ENCODE results near the gene RTP5.

DNA sequence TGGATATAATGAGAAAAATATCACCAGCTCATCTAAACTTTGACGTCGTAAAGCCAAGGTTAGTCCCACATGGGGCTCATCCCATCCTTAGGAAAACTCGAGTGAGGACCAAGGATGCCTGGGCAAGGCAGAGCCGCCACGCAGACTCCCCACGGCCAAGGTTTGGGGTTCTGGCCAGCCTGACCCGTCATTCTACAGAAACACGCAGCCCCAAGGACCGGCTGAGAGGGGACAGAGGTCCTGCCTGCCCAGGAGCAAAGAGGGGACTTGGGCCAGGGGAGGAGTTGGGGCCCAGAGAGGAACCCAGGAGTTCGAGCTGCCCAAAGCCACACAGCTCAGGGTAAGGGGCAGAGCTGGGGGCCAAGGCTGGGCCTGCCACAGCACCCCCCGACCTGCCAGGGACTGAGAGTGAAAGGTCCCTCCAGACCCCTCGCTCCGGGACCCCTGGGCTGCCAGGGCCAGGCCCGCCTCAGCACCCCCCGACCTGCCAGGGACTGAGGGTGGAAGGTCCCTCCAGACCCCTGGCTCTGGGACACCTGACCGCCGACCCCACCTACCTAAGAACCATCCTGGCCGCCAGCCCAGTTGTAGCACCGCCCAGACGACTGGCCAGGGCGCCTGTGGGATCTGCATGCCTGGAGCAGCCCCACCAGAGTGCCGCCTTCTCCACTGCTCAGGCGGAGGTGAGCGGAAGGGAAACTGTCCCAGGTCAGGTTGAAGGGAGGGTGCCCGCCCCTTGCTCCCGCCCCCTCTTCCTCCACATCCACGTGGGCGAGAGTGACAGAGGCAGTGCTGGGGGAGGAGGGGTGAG, 11.1 kb upstream of the RTP5 start, which contains the start of gene PDCD1:
- TF ChIP-seq, protein P1, sequence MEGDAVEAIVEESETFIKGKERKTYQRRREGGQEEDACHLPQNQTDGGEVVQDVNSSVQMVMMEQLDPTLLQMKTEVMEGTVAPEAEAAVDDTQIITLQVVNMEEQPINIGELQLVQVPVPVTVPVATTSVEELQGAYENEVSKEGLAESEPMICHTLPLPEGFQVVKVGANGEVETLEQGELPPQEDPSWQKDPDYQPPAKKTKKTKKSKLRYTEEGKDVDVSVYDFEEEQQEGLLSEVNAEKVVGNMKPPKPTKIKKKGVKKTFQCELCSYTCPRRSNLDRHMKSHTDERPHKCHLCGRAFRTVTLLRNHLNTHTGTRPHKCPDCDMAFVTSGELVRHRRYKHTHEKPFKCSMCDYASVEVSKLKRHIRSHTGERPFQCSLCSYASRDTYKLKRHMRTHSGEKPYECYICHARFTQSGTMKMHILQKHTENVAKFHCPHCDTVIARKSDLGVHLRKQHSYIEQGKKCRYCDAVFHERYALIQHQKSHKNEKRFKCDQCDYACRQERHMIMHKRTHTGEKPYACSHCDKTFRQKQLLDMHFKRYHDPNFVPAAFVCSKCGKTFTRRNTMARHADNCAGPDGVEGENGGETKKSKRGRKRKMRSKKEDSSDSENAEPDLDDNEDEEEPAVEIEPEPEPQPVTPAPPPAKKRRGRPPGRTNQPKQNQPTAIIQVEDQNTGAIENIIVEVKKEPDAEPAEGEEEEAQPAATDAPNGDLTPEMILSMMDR (IDR thresholded peaks at IDR 0.05) = no peak
- TF ChIP-seq EP300 (IDR thresholded peaks at IDR 0.05) (no peak), POLR2A (IDR thresholded peaks at IDR 0.05) (no peak), POLR2AphosphoS5 (IDR thresholded peaks at IDR 0.05) (peak in 1 of 3 donors; percentile 27)
